PC-9 (cell line): ENCODE data around the gene HMSD. TPM values are rescaled to one million over a fixed set of nuclear protein-coding genes. Genes with fewer than 3 reads are reported as not detected.

Experiments
- BruUV-seq: library from RNA; stranded (reverse); fragments of 400-500 nt; replicated peaks from 2 replicates; lab custom pipeline; 2021; lab: Mats Ljungman, UMichigan
- CTCF ChIA-PET: fragments of 300-600 bp; sonication (Branson Sonifier 250); formaldehyde crosslinking; loops from one replicate; lab custom pipeline; 2022; ENCODE audit warnings: antibody characterized with exemption; lab: Charles Lee
- POLR2A ChIA-PET: fragments of 300-600 bp; sonication (Branson Sonifier 250); formaldehyde crosslinking; loops from one replicate; lab custom pipeline; 2022; ENCODE audit warnings: antibody characterized with exemption; ENCODE audit not compliant: unreplicated experiment; lab: Charles Lee
- DNase-seq, 2 experiments: peaks; one replicate each; pipeline versions ENCODE4 v3.0.0 to v3.0.0-alpha.2; 2015 to 2022; ENCODE audit warnings: mixed read lengths in 1 of 2
- H2AFZ ChIP-seq: fragments of 200-600 bp; sonication (generic); 2 replicates; pipeline ENCODE4 v1.8.1; 2017; ENCODE audit warnings: antibody characterized with exemption
- H3F3A ChIP-seq: fragments of 200-600 bp; sonication (generic); 2 replicates; pipeline ENCODE4 v1.8.1; 2017; ENCODE audit warnings: antibody characterized with exemption, mild to moderate bottlenecking, low read depth; ENCODE audit not compliant: insufficient read depth
- H3K27ac ChIP-seq: fragments of 200-600 bp; sonication (generic); 2 replicates; pipeline ENCODE4 v1.6.1; 2016; ENCODE audit warnings: mixed run types
- H3K27me3 ChIP-seq: fragments of 200-600 bp; sonication (generic); 2 replicates; pipeline ENCODE4 v1.6.1; 2016; ENCODE audit warnings: low read depth, mixed run types; ENCODE audit not compliant: insufficient read depth
- H3K36me3 ChIP-seq: fragments of 200-600 bp; sonication (generic); 2 replicates; pipeline ENCODE4 v1.6.1; 2016; ENCODE audit warnings: low read depth, mixed run types
- H3K4me1 ChIP-seq: fragments of 200-600 bp; sonication (generic); replicated peaks from 2 replicates; pipeline ENCODE4 v1.6.1; 2016; ENCODE audit warnings: mixed run types; ENCODE audit not compliant: insufficient read depth
- H3K4me2 ChIP-seq: fragments of 200-600 bp; sonication (generic); 2 replicates; pipeline ENCODE4 v1.6.1; 2017; ENCODE audit warnings: mixed run types
- H3K4me3 ChIP-seq: fragments of 200-600 bp; sonication (generic); 2 replicates; pipeline ENCODE4 v1.6.1; 2016; ENCODE audit warnings: mixed run types
- H3K79me2 ChIP-seq: fragments of 200-600 bp; sonication (generic); 2 replicates; pipeline ENCODE4 v1.6.1; 2017; ENCODE audit warnings: low read depth, mixed run types
- H3K9me2 ChIP-seq: fragments of 200-600 bp; sonication (generic); 2 replicates; pipeline ENCODE4 v1.8.1; 2017; ENCODE audit warnings: mild to moderate bottlenecking; ENCODE audit not compliant: insufficient read depth
- H3K9me3 ChIP-seq: fragments of 200-600 bp; sonication (generic); 2 replicates; pipeline ENCODE4 v1.8.1; 2016; ENCODE audit warnings: low read depth; ENCODE audit not compliant: insufficient read depth
- H4K20me1 ChIP-seq: fragments of 200-600 bp; sonication (generic); 2 replicates; pipeline ENCODE4 v1.8.1; 2017; ENCODE audit not compliant: insufficient read depth
- CTCF ChIP-seq: fragments of 200-600 bp; sonication (generic); conservative IDR thresholded peaks from 2 replicates; pipeline ENCODE4 v1.6.1; 2017; ENCODE audit warnings: mixed run types, antibody characterized with exemption, mild to moderate bottlenecking, moderate library complexity
- EZH2 ChIP-seq: fragments of 200-600 bp; sonication (generic); IDR thresholded peaks from 2 replicates; pipeline ENCODE4 v1.8.0; 2017; ENCODE audit warnings: antibody characterized with exemption, low read depth
- intact Hi-C: fragments of 100-400 bp; cut with micrococcal nuclease; formaldehyde crosslinking; loops from one replicate; pipeline ENCODE4 v1.10.0; 2022; ENCODE audit not compliant: unreplicated experiment
- total RNA-seq: library from RNA; stranded (reverse); gene quantifications from 2 replicates; pipeline ENCODE4 v1.2.3, GENCODE V29; 2021

HMSD gene
- total RNA-seq, 1 experiment from 2014 or later: not detected

- H3K36me3 ChIP-seq: peaks cover 6% of the 10 kb centered on the region; the same call in 1 of the 2 replicates
- H3K4me2 ChIP-seq: no peak overlapping the region
- H2AFZ ChIP-seq: no peak overlapping the region
- TF ChIP-seq EZH2 (no peak), CTCF (peak; percentile 89)
- H3K79me2 ChIP-seq: peaks cover 14% of the 10 kb centered on the region
- no peaks in the 10 kb centered on the region for H3F3A ChIP-seq
- DNase-seq: peak in 1 of 2 experiments; percentile 62
- intact Hi-C loops: loop anchor here (2.0 to 10.0 kb wide), 3 partner anchors 131 to 555 kb away; partner anchors contain the start of gene VPS4B
- no peaks in the 10 kb centered on the region for H3K27me3 ChIP-seq
- ChIA-PET POLR2A (no interaction called here), CTCF (no interaction called here)
- H3K4me3 ChIP-seq: no peak overlapping the region
- no peak overlapping the region for H3K27ac ChIP-seq
- no peaks in the 10 kb centered on the region for H3K4me1 ChIP-seq
- no TSS peak for BruUV-seq
- no peaks in the 10 kb centered on the region; the same call in 1 of the 2 replicates for H4K20me1 ChIP-seq
- H3K9me3 ChIP-seq: no peaks in the 10 kb centered on the region
- H3K9me2 ChIP-seq: no peaks in the 10 kb centered on the region
Observed at GRCh38 chr18:63979409-63979920, 30.4 kb downstream of the HMSD start.

GRCh38 chr18:63980027-63980426 is 30.9 kb downstream of the HMSD start:
- CTCF ChIA-PET: no interaction called here
- intact Hi-C loops: no loop called here

GRCh38 chr18:63980896-63981460 is 31.9 kb downstream of the HMSD start:
- DNase-seq: no peak
- TF ChIP-seq EZH2: no peak
- Histone ChIP-seq H3K9me2 (no peaks in the 10 kb centered on the region), H4K20me1 (no peaks in the 10 kb centered on the region; the same call in 1 of the 2 replicates), H3K4me2 (no peak overlapping the region), H3K9me3 (no peaks in the 10 kb centered on the region), H3F3A (no peaks in the 10 kb centered on the region), H3K36me3 (peaks cover 6% of the 10 kb centered on the region; the same call in 1 of the 2 replicates), H3K27ac (no peak overlapping the region), H2AFZ (no peak overlapping the region), H3K79me2 (peaks cover 5% of the 10 kb centered on the region; the same call in 1 of the 2 replicates), H3K4me1 (no peaks in the 10 kb centered on the region), H3K4me3 (no peak overlapping the region), H3K27me3 (no peaks in the 10 kb centered on the region)
- ChIA-PET CTCF (no interaction called here), POLR2A (no interaction called here)
- BruUV-seq: no TSS peak
- intact Hi-C loops: no loop called here

More at GRCh38 chr18:63980027-63980426, 30.9 kb downstream of the HMSD start:
- H3K4me2 ChIP-seq: no peak overlapping the region
- POLR2A ChIA-PET: no interaction called here
- no peak for DNase-seq
- no peaks in the 10 kb centered on the region for H3F3A ChIP-seq
- no peak overlapping the region for H2AFZ ChIP-seq
- no peaks in the 10 kb centered on the region for H3K27me3 ChIP-seq
- no TSS peak for BruUV-seq
- H3K27ac ChIP-seq: no peak overlapping the region
- no peaks in the 10 kb centered on the region for H3K9me3 ChIP-seq
- peaks cover 10% of the 10 kb centered on the region; the same call in 1 of the 2 replicates for H3K79me2 ChIP-seq
- H3K9me2 ChIP-seq: no peaks in the 10 kb centered on the region
- H3K4me3 ChIP-seq: no peak overlapping the region
- no peaks in the 10 kb centered on the region; the same call in 1 of the 2 replicates for H4K20me1 ChIP-seq
- peaks cover 6% of the 10 kb centered on the region; the same call in 1 of the 2 replicates for H3K36me3 ChIP-seq
- TF ChIP-seq CTCF: no peak
- no peak for TF ChIP-seq EZH2
- no peaks in the 10 kb centered on the region for H3K4me1 ChIP-seq
